OCI-LY1 (cell line): ENCODE results near the gene PTPRM.

Source experiments
- H2AFZ ChIP-seq: fragments of 200-600 bp; sonication (generic), shearing (Covaris generic); 2 replicates; pipeline ENCODE4 v1.6.0; 2014; ENCODE audit warnings: antibody characterized with exemption, mild to moderate bottlenecking, low read length
- H3F3A ChIP-seq: fragments of 200-600 bp; sonication (generic), shearing (Covaris generic); 2 replicates; pipeline ENCODE4 v1.6.0; 2014; ENCODE audit warnings: mild to moderate bottlenecking, antibody characterized with exemption, low read length, moderate library complexity; ENCODE audit not compliant: insufficient read depth
- H3K27ac ChIP-seq: fragments of 200-600 bp; sonication (generic); 2 replicates; pipeline ENCODE4 v1.5.1; 2014; ENCODE audit warnings: low read length, mixed run types, mild to moderate bottlenecking, low read depth; ENCODE audit not compliant: poor library complexity, severe bottlenecking
- H3K27me3 ChIP-seq: fragments of 200-600 bp; sonication (generic); 2 replicates; pipeline ENCODE4 v1.6.0; 2014; ENCODE audit warnings: antibody characterized with exemption, mild to moderate bottlenecking, low read length, moderate library complexity; ENCODE audit not compliant: insufficient read depth
- H3K36me3 ChIP-seq: fragments of 200-600 bp; sonication (generic); 2 replicates; pipeline ENCODE4 v1.6.1; 2014; ENCODE audit warnings: mild to moderate bottlenecking, antibody characterized with exemption, low read length, moderate library complexity, mixed read lengths; ENCODE audit not compliant: insufficient read depth
- H3K4me1 ChIP-seq: fragments of 200-600 bp; sonication (generic); 2 replicates; pipeline ENCODE4 v1.5.1; 2014; ENCODE audit warnings: mild to moderate bottlenecking, low read length, moderate library complexity; ENCODE audit not compliant: insufficient read depth, severe bottlenecking
- H3K4me2 ChIP-seq: fragments of 200-600 bp; sonication (generic), shearing (Covaris generic); 2 replicates; pipeline ENCODE4 v1.6.1; 2014; ENCODE audit warnings: low read length
- H3K4me3 ChIP-seq: fragments of 200-600 bp; sonication (generic); 2 replicates; pipeline ENCODE4 v1.5.1; 2014; ENCODE audit warnings: low read length, low read depth, mild to moderate bottlenecking, mixed read lengths; ENCODE audit not compliant: poor library complexity, severe bottlenecking
- H3K79me2 ChIP-seq: fragments of 200-600 bp; shearing (Covaris generic); 2 replicates; pipeline ENCODE4 v1.6.1; 2016; ENCODE audit warnings: mixed run types, low read length, mixed read lengths; ENCODE audit not compliant: insufficient read depth
- H3K9ac ChIP-seq: fragments of 200-600 bp; sonication (generic), shearing (Covaris generic); 2 replicates; pipeline ENCODE4 v1.6.1; 2014; ENCODE audit warnings: mild to moderate bottlenecking, low read length, mixed read lengths
- H3K9me2 ChIP-seq: fragments of 200-600 bp; sonication (generic), shearing (Covaris generic); 2 replicates; pipeline ENCODE4 v1.6.1; 2014; ENCODE audit warnings: low read depth, mild to moderate bottlenecking, low read length, mixed read lengths
- H3K9me3 ChIP-seq: fragments of 200-600 bp; shearing (Covaris generic); 2 replicates; pipeline ENCODE4 v1.6.1; 2014; ENCODE audit warnings: low read length, mixed read lengths
- H4K20me1 ChIP-seq: fragments of 200-600 bp; sonication (generic), shearing (Covaris generic); 2 replicates; pipeline ENCODE4 v1.6.0; 2016; ENCODE audit warnings: mild to moderate bottlenecking, low read length; ENCODE audit not compliant: insufficient read depth
- CTCF ChIP-seq: fragments of 200-600 bp; sonication (generic), shearing (Covaris generic); IDR thresholded peaks from 2 replicates; pipeline ENCODE4 v1.5.1; 2017; ENCODE audit warnings: mild to moderate bottlenecking, antibody characterized with exemption, low read length, moderate library complexity, mixed read lengths
- EZH2 ChIP-seq: fragments of 200-600 bp; sonication (generic), shearing (Covaris generic); IDR thresholded peaks from 2 replicates; pipeline ENCODE4 v1.8.0; 2017; ENCODE audit warnings: borderline replicate concordance, mixed run types, mild to moderate bottlenecking, antibody characterized with exemption, low read length, moderate library complexity, mixed read lengths

PTPRM gene

GRCh38 chr18:8433323-8433722 lies 866.2 kb downstream of the PTPRM start:
- no peaks in the 10 kb centered on the region for H3K79me2 ChIP-seq
- H3K36me3 ChIP-seq: no peaks in the 10 kb centered on the region
- H3K9me2 ChIP-seq: no peaks in the 10 kb centered on the region
- H3K27ac ChIP-seq: no peak overlapping the region
- H3K9me3 ChIP-seq: no peaks in the 10 kb centered on the region
- H3K4me3 ChIP-seq: no peak overlapping the region
- H3K27me3 ChIP-seq: peaks cover 6% of the 10 kb centered on the region
- no peaks in the 10 kb centered on the region for H3K4me1 ChIP-seq
- TF ChIP-seq EZH2: no peak
- no peak for TF ChIP-seq CTCF
- no peaks in the 10 kb centered on the region for H4K20me1 ChIP-seq
- no peaks in the 10 kb centered on the region for H3F3A ChIP-seq
- no peak overlapping the region for H2AFZ ChIP-seq
- no peak overlapping the region for H3K4me2 ChIP-seq
- H3K9ac ChIP-seq: no peak overlapping the region

DNA sequence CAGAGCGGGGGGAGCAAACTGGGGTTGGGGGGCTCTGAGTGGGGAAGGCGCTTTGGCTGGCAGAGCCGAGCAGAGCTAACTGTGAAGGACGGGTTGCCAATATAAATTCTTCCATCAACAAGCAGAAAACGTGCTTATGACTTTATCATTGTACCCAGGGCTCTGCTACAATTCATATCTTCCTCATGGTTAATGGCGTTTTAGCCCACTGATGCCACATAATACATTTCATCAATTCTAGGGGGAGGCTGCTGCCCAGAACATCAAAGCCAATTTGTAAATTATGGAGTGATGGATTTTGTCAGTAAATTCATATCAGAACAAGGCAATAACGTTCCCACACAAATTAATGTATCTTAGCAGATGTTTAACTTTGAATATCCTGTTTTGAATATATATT lies 866.7 kb downstream of the PTPRM start:
- Histone ChIP-seq H3K27ac (no peak overlapping the region), H3K9me2 (no peaks in the 10 kb centered on the region), H3K36me3 (no peaks in the 10 kb centered on the region), H3K9me3 (no peaks in the 10 kb centered on the region), H3K4me1 (no peaks in the 10 kb centered on the region), H3K27me3 (peaks cover 6% of the 10 kb centered on the region), H3K4me2 (no peak overlapping the region), H2AFZ (no peak overlapping the region), H3F3A (no peaks in the 10 kb centered on the region), H3K4me3 (no peak overlapping the region), H3K9ac (no peak overlapping the region), H3K79me2 (no peaks in the 10 kb centered on the region), H4K20me1 (no peaks in the 10 kb centered on the region)
- no peak for TF ChIP-seq EZH2
- TF ChIP-seq CTCF: no peak

GRCh38 chr18:8435376-8435775 lies 868.3 kb downstream of the PTPRM start:
- H3K4me2 ChIP-seq: no peak overlapping the region
- no peaks in the 10 kb centered on the region for H3K79me2 ChIP-seq
- no peaks in the 10 kb centered on the region for H3K9me2 ChIP-seq
- no peak overlapping the region for H2AFZ ChIP-seq
- H3K4me1 ChIP-seq: no peaks in the 10 kb centered on the region
- TF ChIP-seq CTCF (no peak), EZH2 (no peak)
- H3K36me3 ChIP-seq: no peaks in the 10 kb centered on the region
- no peak overlapping the region for H3K4me3 ChIP-seq
- H3F3A ChIP-seq: no peaks in the 10 kb centered on the region
- peaks cover 6% of the 10 kb centered on the region for H3K27me3 ChIP-seq
- H4K20me1 ChIP-seq: no peaks in the 10 kb centered on the region
- H3K9me3 ChIP-seq: no peaks in the 10 kb centered on the region
- H3K9ac ChIP-seq: no peak overlapping the region
- no peak overlapping the region for H3K27ac ChIP-seq
